Left ventricle myocardium inferior (tissue), 1 donor: Measurements from ENCODE around the gene EXOC4. TPM values are rescaled to one million over a fixed set of nuclear protein-coding genes. Genes with fewer than 3 reads are reported as not detected.
"Not testable (repeated sequence)": the region's sequence is repeated elsewhere in the genome, so short reads cannot be mapped to it uniquely, and the experiment has no call there.

ENCODE experiments used
- DNase-seq: peaks from one replicate; pipeline ENCODE4 v3.0.0-alpha.2; 2020
- H3K27ac ChIP-seq: fragments of 200-600 bp; replicated peaks from 2 replicates; pipeline ENCODE4 v1.8.0; 2021
- H3K27me3 ChIP-seq: fragments of 200-600 bp; 2 replicates; pipeline ENCODE4 v1.8.0; 2021; ENCODE audit warnings: low read depth
- H3K36me3 ChIP-seq: fragments of 200-600 bp; 2 replicates; pipeline ENCODE4 v1.8.0; 2021
- H3K4me1 ChIP-seq: fragments of 200-600 bp; 2 replicates; pipeline ENCODE4 v1.8.0; 2021
- H3K4me3 ChIP-seq: fragments of 200-600 bp; 2 replicates; pipeline ENCODE4 v1.8.0; 2021; ENCODE audit warnings: mild to moderate bottlenecking, moderate library complexity
- H3K9me3 ChIP-seq: fragments of 200-600 bp; replicated peaks from 2 replicates; pipeline ENCODE4 v1.8.0; 2021
- intact Hi-C: fragments of 100-400 bp; cut with micrococcal nuclease; formaldehyde crosslinking; loops from one replicate; pipeline ENCODE4 v1.11.0; 2022
- total RNA-seq: library from RNA; stranded (reverse); fragmentation: NEBNext Ultra II Directional; extraction: Animal tissue kit (Norgen Biotek cat#: 25700); gene quantifications from one replicate; pipeline ENCODE4 v1.2.1, GENCODE V29; 2021
- TF ChIP-seq, protein P1 (sequence below): fragments of 200-600 bp; IDR thresholded peaks from 2 replicates; pipeline ENCODE4 v1.8.0; 2021; ENCODE audit warnings: antibody characterized with exemption, mild to moderate bottlenecking, borderline replicate concordance
- donor health status: DM: no; HTN: yes; CAD: no; lungs with severe emphysema.

Gene EXOC4
- total RNA-seq, 1 donor from 2014 or later, result 33.8 TPM

DNA sequence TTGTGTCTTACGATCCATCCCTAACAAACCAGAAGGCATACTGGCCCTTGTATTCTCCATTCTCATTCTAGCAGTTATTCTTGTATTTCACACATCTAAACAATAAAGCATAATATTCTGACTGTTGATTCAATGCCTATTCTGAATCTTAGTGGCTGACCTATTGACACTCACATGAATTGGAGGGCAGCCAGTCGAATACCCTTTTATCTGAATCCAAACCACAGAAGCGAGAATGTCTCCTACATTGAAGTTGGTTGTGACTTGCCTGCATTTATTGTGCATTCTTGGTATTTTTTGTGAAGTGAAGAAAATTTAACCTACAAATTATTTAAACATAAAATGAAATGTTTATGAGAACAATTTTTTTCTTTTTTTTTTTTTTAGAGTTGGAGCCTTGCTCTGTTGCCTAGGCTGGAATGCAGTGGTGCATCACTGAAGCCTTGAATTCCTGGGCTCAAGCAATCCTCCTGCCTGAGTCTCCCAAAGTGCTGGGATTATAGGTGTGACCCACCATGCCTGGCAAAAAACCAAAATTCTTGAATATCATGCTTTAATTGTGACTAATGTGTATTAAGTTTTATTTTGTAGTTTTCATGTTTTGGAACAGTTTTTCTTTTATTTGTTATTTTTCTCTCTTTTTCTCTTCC is 22.7 kb downstream of the EXOC4 start:
- intact Hi-C loops, result no loop called here
- TF ChIP-seq, protein P1, sequence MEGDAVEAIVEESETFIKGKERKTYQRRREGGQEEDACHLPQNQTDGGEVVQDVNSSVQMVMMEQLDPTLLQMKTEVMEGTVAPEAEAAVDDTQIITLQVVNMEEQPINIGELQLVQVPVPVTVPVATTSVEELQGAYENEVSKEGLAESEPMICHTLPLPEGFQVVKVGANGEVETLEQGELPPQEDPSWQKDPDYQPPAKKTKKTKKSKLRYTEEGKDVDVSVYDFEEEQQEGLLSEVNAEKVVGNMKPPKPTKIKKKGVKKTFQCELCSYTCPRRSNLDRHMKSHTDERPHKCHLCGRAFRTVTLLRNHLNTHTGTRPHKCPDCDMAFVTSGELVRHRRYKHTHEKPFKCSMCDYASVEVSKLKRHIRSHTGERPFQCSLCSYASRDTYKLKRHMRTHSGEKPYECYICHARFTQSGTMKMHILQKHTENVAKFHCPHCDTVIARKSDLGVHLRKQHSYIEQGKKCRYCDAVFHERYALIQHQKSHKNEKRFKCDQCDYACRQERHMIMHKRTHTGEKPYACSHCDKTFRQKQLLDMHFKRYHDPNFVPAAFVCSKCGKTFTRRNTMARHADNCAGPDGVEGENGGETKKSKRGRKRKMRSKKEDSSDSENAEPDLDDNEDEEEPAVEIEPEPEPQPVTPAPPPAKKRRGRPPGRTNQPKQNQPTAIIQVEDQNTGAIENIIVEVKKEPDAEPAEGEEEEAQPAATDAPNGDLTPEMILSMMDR, result no peak
- Histone ChIP-seq H3K27ac (no peak overlapping the region), H3K27me3 (no peaks in the 10 kb centered on the region), H3K4me1 (peaks cover 14% of the 10 kb centered on the region), H3K9me3 (no peaks in the 10 kb centered on the region), H3K36me3 (peaks cover 45% of the 10 kb centered on the region), H3K4me3 (no peak overlapping the region)
- no peak for DNase-seq

DNA sequence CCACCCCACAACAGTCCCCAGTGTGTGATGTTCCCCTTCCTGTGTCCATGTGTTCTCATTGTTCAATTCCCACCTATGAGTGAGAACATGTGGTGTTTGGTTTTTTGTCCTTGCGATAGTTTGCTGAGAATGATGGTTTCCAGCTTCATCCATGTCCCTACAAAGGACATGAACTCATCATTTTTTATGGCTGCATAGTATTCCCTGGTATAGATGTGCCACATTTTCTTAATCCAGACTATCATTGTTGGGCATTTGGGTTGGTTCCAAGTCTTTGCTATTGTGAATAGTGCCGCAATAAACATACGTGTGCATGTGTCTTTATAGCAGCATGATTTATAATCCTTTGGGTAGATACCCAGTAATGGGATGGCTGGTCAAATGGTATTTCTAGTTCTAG is 26.1 kb downstream of the EXOC4 start:
- Histone ChIP-seq H3K36me3 (peaks cover 45% of the 10 kb centered on the region), H3K4me1 (peaks cover 20% of the 10 kb centered on the region)
- intact Hi-C loops, H3K27me3 ChIP-seq, H3K27ac ChIP-seq, H3K4me3 ChIP-seq, H3K9me3 ChIP-seq, DNase-seq: not testable (repeated sequence)

DNA sequence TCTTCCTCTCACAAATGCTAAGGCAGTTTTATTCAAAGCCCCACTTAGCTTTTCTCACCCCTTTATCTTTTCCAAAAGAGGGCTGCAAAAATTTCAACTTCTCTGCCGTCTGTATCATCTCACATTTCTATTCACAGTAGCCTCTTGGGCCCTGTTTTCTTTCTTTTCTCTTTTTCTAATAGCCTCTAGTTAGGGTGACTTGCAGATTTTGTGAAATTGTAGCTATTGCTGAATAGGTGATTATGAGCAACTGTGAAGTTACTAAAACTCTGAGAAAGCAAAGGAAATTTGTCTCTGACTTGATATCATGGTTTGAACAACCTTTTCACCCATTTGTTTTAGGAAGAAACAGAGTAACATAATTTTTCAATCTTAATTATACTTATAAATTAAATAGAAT is 29.2 kb downstream of the EXOC4 start:
- H3K4me1 ChIP-seq, result peaks cover 17% of the 10 kb centered on the region
- no peak overlapping the region for H3K27ac ChIP-seq
- TF ChIP-seq, protein P1, result no peak
- peaks cover 22% of the 10 kb centered on the region for H3K36me3 ChIP-seq
- no peak for DNase-seq
- H3K4me3 ChIP-seq, result no peak overlapping the region
- intact Hi-C loops, result no loop called here
- no peaks in the 10 kb centered on the region for H3K9me3 ChIP-seq
- no peaks in the 10 kb centered on the region for H3K27me3 ChIP-seq

DNA sequence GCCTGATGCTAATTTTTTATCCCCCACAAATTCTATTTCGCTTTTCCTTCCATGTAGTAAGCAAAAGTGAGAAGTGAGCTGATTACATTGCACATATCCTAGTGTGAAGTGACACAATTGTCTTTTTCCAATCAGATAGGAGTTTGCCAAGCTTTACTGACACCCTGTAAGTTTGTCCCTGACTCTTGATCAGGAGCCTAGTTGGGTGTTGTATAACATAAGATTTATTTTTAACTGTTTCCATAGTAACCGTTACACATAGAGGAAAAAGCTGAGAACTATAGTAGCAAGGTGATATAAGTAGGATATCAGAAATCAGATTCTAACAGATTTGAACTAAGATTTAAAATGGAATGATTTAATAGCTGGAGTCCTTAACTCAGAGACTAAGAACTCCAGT is 31.2 kb downstream of the EXOC4 start:
- intact Hi-C loops, result no loop called here
- Histone ChIP-seq H3K4me1 (peaks cover 17% of the 10 kb centered on the region), H3K27ac (no peak overlapping the region), H3K36me3 (peaks cover 17% of the 10 kb centered on the region), H3K27me3 (no peaks in the 10 kb centered on the region), H3K4me3 (no peak overlapping the region), H3K9me3 (no peaks in the 10 kb centered on the region)
- TF ChIP-seq, protein P1, result no peak
- DNase-seq, result no peak

DNA sequence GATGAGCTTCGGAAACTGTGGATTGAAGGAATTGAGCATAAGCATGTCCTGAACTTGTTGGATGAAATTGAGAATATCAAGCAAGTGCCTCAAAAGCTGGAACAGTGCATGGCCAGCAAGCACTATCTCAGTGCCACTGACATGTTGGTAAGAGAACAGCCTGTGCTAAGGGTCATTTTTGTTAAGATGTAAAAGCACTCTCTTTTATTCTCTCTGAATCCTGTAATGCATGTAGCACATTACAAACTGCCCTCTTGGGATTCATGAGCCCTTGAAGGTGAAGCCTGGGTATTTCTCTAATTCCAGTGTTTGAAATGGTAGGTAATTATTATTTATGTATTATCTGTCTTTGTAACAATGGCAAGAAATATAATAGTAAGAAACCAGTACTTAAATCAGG is 36.1 kb downstream of the EXOC4 start:
- Histone ChIP-seq H3K27ac (no peak overlapping the region), H3K4me3 (no peak overlapping the region), H3K9me3 (no peaks in the 10 kb centered on the region), H3K36me3 (peaks cover 24% of the 10 kb centered on the region), H3K27me3 (no peaks in the 10 kb centered on the region), H3K4me1 (peaks cover 21% of the 10 kb centered on the region)
- DNase-seq, result no peak
- intact Hi-C loops, result no loop called here
- TF ChIP-seq, protein P1, result no peak

DNA sequence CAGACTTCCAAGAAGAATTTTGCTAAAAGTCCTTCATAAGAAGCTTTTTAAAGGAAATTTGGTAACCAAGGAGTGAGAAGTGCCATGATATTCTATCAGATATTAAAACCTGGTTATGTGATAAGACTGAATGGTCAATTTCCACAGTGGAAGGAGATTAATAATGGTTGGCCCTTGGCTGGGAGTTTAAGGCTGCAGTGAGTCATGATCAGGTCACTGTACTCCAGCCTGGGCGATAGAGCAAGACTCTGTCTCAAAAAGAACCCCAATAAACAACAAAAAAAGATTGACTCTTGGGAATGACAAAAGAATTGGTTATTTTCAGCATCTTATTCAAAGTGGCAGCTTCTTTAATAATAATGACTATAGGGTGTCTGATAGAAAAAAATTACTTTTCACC is 37.2 kb downstream of the EXOC4 start:
- H3K36me3 ChIP-seq, result peaks cover 24% of the 10 kb centered on the region
- no peak overlapping the region for H3K27ac ChIP-seq
- TF ChIP-seq, protein P1, result no peak
- H3K9me3 ChIP-seq, result no peaks in the 10 kb centered on the region
- intact Hi-C loops, result no loop called here
- no peaks in the 10 kb centered on the region for H3K27me3 ChIP-seq
- peaks cover 18% of the 10 kb centered on the region for H3K4me1 ChIP-seq
- H3K4me3 ChIP-seq, result no peak overlapping the region
- no peak for DNase-seq
